HG03066 (cell line): Measurements from ENCODE around the gene VSIG10L.

Source experiments
- ATAC-seq: cut with Tn5 transposase; IDR thresholded peaks from one replicate; pipeline ENCODE4 v1.9.1; 2021; ENCODE audit warnings: low read depth; ENCODE audit not compliant: unreplicated experiment

Gene VSIG10L

GRCh38 chr19:51341976-51342580, at the start of gene VSIG10L:
Gene VSIG10L, minus strand, starts transcription at chr19:51342139. Its CDS starts 15 bp downstream, at chr19:51342124.
- ATAC-seq, result no peak

GRCh38 chr19:51391073-51391611, 49.2 kb upstream of the VSIG10L start:
- no peak for ATAC-seq

- no peak for ATAC-seq
Measured at GRCh38 chr19:51389143-51389542, 47.2 kb upstream of the VSIG10L start.

GRCh38 chr19:51387924-51388389, 46.0 kb upstream of the VSIG10L start, which contains the start of gene LIM2:
Gene LIM2, minus strand, starts transcription at chr19:51387974. Its CDS starts 531 bp downstream, at chr19:51387443.
- ATAC-seq, result no peak

GRCh38 chr19:51386882-51387520, 45.1 kb upstream of the VSIG10L start:
- ATAC-seq, result no peak

GRCh38 chr19:51382004-51382403, 40.1 kb upstream of the VSIG10L start:
- no peak for ATAC-seq

- no peak for ATAC-seq
Measured at GRCh38 chr19:51380379-51380778, 38.4 kb upstream of the VSIG10L start.

GRCh38 chr19:51377422-51377821, 35.5 kb upstream of the VSIG10L start:
- no peak for ATAC-seq

- no peak for ATAC-seq
Measured at GRCh38 chr19:51375504-51376221, 33.7 kb upstream of the VSIG10L start.

- ATAC-seq, result no peak
Measured at GRCh38 chr19:51372649-51373504, 30.9 kb upstream of the VSIG10L start, which contains the start of gene NKG7. Gene NKG7, minus strand, starts transcription at chr19:51372654. Its CDS starts 119 bp downstream, at chr19:51372535.

- no peak for ATAC-seq
Measured at GRCh38 chr19:51372021-51372648, 30.2 kb upstream of the VSIG10L start.

GRCh38 chr19:51371186-51371690, 29.3 kb upstream of the VSIG10L start:
- no peak for ATAC-seq

- no peak for ATAC-seq
Measured at GRCh38 chr19:51370230-51370629, 28.3 kb upstream of the VSIG10L start.

- no peak for ATAC-seq
Measured at GRCh38 chr19:51368366-51369282, 26.7 kb upstream of the VSIG10L start, which contains the start of gene CLDND2. Gene CLDND2, minus strand, starts transcription at chr19:51369003. Its CDS starts 426 bp downstream, at chr19:51368577.

- peak; percentile 78 for ATAC-seq
Measured at GRCh38 chr19:51367565-51368365, 25.8 kb upstream of the VSIG10L start.

GRCh38 chr19:51367255-51367564, 25.3 kb upstream of the VSIG10L start:
- ATAC-seq, result peak; percentile 3

GRCh38 chr19:51366389-51367254, 24.7 kb upstream of the VSIG10L start:
- peak; percentile 52 for ATAC-seq
